Neural cell (in vitro differentiated cells): ENCODE measurements around the gene SCGN.

Experiments used
- EP300 ChIP-seq: fragments of 450-650 bp; conservative IDR thresholded peaks from 2 replicates; pipeline ENCODE4 v1.6.1; 2014; ENCODE audit warnings: antibody characterized with exemption, mild to moderate bottlenecking, moderate library complexity; ENCODE audit not compliant: poor library complexity, severe bottlenecking
- EZH2 ChIP-seq: fragments of 200-600, 300-800 bp; shearing (Covaris generic), sonication (generic); IDR thresholded peaks from 2 replicates; pipeline ENCODE4 v1.6.1; 2014; ENCODE audit warnings: antibody characterized with exemption, low read length, borderline replicate concordance, mild to moderate bottlenecking; ENCODE audit not compliant: insufficient read depth, poor library complexity, severe bottlenecking
- TAF1 ChIP-seq: IDR thresholded peaks from 2 replicates; pipeline ENCODE4 v1.6.1; 2012; ENCODE audit warnings: low read depth
- TF ChIP-seq, protein P1 (sequence below): fragments of 450-650 bp; IDR thresholded peaks from 2 replicates; pipeline ENCODE4 v1.5.1; 2014; ENCODE audit warnings: antibody characterized with exemption, mild to moderate bottlenecking, moderate library complexity; ENCODE audit not compliant: poor library complexity, severe bottlenecking

DNA sequence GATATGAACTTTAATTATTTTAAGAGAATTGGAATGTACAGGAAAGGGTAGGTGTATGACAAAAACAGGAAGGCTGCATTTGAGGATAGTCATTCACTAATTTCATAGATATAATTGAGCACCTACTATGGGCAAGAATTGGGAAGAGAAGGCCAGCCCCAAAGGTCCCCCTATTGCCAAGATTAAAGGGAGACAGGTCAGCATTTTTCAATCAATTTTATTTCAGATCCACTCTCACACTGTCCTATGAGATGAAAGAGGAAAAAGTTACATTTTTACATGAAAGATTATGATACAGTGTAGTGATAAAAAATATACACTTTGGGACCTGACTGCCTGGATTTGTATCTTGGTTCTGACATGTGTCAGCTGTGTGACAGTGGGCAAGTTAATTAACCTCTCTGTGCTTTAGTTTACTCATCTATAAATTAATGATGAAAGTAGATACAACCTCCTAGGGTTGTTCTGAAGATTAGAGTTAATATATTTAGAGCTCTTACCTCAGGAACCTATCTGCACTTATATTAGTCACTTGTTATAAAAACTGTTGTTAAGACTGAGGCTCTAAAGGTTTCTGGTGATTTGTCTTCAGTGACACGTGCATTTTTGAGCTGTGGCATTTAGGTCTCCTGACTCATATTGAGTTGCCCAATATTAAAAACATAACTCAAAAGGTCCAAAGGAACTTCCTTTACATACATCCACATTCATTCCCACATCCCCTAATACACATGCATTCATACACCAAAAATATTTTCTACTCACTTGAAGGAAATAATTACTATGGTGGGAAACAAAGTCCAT lies 45.7 kb downstream of the SCGN start:
- TF ChIP-seq EZH2 (no peak), EP300 (no peak), TAF1 (no peak)
- TF ChIP-seq, protein P1, sequence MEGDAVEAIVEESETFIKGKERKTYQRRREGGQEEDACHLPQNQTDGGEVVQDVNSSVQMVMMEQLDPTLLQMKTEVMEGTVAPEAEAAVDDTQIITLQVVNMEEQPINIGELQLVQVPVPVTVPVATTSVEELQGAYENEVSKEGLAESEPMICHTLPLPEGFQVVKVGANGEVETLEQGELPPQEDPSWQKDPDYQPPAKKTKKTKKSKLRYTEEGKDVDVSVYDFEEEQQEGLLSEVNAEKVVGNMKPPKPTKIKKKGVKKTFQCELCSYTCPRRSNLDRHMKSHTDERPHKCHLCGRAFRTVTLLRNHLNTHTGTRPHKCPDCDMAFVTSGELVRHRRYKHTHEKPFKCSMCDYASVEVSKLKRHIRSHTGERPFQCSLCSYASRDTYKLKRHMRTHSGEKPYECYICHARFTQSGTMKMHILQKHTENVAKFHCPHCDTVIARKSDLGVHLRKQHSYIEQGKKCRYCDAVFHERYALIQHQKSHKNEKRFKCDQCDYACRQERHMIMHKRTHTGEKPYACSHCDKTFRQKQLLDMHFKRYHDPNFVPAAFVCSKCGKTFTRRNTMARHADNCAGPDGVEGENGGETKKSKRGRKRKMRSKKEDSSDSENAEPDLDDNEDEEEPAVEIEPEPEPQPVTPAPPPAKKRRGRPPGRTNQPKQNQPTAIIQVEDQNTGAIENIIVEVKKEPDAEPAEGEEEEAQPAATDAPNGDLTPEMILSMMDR = no peak
